ENCODE data around the gene AFAP1L1.
A peak's percentile ranks its signal among the peaks of the same experiment; 100 is the strongest.

Gene AFAP1L1

DNA sequence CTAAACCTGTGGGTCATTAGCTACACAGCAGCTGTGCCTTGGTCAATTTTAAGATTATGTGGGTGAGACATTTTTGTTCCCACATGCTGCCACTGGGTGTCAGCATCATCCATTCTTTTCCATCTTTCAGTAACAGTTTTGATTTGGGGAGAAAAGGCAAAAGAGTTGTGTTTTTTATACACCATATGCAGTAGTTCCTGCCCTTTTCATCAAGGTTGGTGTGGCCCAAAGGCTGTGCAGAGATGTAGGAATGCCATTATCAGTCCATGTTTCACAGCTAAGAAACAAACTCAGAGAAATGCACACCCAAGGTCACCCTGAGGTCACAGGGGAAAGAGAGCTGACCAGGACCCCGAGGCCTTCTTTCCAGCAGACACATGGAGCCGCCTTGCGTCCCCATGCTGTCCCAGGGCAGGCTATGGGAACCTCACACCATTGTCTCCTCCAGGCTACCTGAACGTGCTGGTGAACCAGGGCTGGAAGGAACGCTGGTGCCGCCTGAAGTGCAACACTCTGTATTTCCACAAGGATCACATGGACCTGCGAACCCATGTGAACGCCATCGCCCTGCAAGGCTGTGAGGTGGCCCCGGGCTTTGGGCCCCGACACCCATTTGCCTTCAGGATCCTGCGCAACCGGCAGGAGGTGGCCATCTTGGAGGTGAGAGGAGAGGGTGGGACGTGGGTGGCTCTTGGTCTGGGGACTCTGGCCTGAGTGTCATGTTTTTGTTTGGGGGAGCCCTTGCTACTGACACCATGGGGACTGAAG, 45.8 kb downstream of the AFAP1L1 start:
- DNase-seq: peak; percentile 10 to 13

DNA sequence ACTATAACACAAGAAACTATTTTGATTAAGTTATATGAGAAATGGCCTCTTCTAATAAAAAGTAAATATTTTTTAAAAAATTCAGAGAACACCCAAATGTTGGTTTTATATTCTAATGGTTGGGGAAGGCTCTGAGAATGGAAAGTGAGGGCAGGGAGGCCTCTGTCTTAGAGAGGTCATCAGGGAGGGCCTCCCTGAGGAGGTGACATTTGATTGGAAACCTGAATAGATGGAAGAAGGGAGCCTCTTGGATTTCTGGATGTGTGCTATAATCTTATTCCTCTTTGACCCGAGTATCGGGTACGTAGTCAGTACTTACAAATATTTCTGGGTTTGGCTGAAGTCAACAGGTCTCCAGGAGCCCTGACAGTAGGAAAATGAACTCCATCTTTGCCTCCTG, 47.5 kb downstream of the AFAP1L1 start:
- DNase-seq: no peak

- DNase-seq: no peak
These were observed 49.2 kb downstream of the AFAP1L1 start for GRCh38 chr5:149320791-149321330.

DNA sequence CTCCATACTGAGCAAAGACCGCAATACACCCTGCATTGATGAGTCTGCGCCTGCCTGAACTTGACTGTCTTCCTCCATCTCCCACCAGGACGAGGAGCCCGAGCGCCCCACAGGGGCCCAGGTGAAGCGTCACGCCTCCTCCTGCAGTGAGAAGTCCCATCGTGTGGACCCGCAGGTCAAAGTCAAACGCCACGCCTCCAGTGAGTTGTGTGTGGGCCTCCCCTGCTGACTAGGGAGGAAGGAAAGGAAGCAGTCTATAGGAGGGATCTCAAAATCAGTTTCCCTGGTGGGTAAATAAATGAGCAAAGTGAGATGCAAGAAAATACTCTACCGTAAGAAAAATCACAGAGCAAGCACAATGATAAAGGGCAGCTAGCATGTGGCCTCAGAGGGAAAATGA, 50.9 kb downstream of the AFAP1L1 start:
- DNase-seq: no peak

GRCh38 chr5:149323210-149323609, 51.6 kb downstream of the AFAP1L1 start:
- DNase-seq: no peak

GRCh38 chr5:149323621-149324205, 52.1 kb downstream of the AFAP1L1 start:
- DNase-seq: no peak

DNA sequence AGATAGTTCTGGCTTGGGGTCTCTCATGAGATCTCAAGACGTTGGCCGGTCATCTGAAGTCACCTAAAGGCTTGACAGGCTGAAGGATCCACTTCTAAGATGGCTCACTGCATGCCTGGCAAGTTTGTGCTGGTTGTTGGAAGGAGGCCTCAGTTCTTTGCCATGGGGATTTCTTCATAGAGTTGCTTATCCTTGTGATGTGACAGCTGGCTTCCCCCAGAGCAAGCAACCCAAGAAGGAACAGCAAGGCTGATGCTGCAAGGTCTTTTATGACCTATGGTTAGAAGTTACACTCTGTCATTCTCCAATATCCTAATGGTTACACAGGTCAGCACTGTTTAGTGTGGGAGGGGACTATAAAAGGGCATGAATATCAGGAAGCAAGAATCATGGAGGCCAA, 53.0 kb downstream of the AFAP1L1 start:
- no peak for DNase-seq

- DNase-seq: no peak
These were observed 53.6 kb downstream of the AFAP1L1 start for GRCh38 chr5:149325166-149325735.

- no peak for DNase-seq
These were observed 54.2 kb downstream of the AFAP1L1 start for GRCh38 chr5:149325894-149326293.

DNA sequence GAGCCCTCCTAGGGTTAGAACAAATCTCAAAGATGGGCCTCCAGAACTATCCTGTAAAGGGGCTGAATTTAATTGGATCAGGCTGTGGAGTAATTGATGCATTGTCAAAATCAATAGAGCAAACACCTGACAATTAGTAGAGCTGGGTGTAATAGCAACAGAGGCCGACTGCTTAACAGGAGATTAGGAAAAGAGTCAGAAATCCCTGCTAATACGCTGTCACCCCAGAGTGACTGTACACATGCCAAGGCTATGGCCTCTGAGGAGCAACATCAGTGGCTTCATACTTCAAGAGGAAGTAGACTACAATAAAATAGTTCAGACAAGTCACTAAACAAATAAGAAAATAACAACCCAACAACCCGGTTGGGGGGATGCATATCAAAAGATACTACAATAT, 55.0 kb downstream of the AFAP1L1 start:
- no peak for DNase-seq

- no peak for DNase-seq
These were observed 56.5 kb downstream of the AFAP1L1 start for GRCh38 chr5:149328177-149328576.

GRCh38 chr5:149333711-149334443, 62.2 kb downstream of the AFAP1L1 start:
- DNase-seq: no peak

- DNase-seq: no peak
These were observed 66.1 kb downstream of the AFAP1L1 start for GRCh38 chr5:149337736-149338135.

DNA sequence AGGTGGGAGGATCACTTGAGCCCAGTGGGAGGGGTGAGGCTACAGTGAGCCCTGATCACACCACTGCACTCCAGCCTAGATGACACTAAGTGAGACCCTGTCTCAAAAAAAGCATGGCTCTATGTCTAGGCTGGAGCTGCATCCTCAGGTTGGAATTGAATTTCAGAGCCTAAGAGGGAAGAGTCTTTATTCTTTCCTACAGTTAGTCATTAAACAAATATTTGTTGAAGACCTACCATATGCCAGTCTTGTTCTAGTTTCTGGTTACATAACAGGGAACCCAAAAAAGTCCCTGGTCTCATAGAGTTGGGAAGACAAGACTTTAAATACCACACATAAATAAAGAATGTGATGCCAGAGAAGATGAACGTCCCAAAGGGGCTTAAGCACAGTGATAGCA, 66.7 kb downstream of the AFAP1L1 start:
- DNase-seq: no peak

GRCh38 chr5:149340920-149341319, 69.3 kb downstream of the AFAP1L1 start:
- DNase-seq: no peak

GRCh38 chr5:149341876-149342275, 70.2 kb downstream of the AFAP1L1 start:
- DNase-seq: no peak

DNA sequence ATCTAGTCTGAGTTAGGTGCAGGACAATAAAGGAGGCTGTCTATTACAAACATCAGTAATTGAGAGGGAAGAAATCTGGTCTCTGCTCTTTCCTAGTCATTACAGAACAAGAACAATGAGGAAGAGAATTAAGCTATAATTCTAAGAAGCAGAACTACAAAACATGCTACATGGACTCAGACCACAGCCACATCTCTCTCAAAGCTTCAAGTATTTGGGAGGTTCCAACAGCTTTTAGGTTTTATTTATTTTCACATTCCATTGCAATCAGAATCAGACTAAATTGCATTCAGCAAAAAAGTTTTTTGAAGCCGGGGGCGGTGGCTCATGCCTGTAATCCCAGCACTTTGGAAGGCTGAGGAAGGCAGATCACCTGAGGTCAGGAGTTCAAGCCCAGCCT, 72.5 kb downstream of the AFAP1L1 start:
- DNase-seq: no peak

- DNase-seq: peak; percentile 87 to 89
These were observed 73.7 kb downstream of the AFAP1L1 start, which contains the start of gene GRPEL2 for GRCh38 chr5:149345147-149345891. GRPEL2 (plus strand) TSS chr5:149345499; CDS start chr5:149345540, 41 bp downstream.

DNA sequence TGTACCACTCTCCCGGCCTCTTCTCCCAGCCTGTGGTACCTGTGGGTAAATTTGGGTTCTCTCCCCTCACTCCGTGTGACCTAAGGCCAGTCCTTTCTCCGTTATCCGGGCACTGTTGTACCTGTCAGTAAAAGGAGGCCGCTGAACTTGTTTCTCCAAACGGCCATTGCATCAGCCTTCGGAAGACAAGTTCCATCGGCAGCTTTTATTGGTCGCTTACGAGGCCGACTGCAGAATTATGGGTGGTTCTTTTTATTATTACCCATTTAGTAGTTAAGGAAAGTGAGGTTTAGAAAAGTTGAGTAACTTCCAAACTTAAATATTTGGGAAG, 74.2 kb downstream of the AFAP1L1 start:
- no peak for DNase-seq

- no peak for DNase-seq
These were observed 76.9 kb downstream of the AFAP1L1 start for GRCh38 chr5:149348518-149348917.

GRCh38 chr5:149349382-149349781, 77.7 kb downstream of the AFAP1L1 start:
- no peak for DNase-seq

GRCh38 chr5:149352169-149352568, 80.5 kb downstream of the AFAP1L1 start:
- DNase-seq: no peak

DNA sequence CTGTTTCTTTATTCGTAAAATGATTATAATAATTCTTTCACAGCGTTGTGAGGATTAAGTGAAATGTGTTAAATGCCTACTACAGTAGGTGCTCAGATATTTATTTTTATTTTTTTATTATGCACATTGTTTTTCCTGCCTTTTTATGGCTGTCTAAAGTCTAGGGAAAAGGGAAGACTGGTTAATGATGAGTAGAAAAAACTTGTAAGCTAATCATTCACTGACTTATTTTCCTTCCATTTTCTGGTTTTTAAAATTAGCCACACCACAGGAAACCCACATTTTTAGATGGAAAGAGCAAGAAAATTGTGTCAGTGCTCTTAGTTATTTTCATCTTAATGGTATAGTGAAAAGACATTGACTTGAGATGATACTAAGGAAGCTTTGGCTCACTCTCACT, 82.3 kb downstream of the AFAP1L1 start:
- no peak for DNase-seq

All from stimulated activated CD4-positive, alpha-beta T cell treated with anti-CD3 and anti-CD28 coated beads, Interleukin-2, amount 100 ng/mL, for 48 hours (primary cell).